ENCODE measurements around the gene KDM2A.

DNA sequence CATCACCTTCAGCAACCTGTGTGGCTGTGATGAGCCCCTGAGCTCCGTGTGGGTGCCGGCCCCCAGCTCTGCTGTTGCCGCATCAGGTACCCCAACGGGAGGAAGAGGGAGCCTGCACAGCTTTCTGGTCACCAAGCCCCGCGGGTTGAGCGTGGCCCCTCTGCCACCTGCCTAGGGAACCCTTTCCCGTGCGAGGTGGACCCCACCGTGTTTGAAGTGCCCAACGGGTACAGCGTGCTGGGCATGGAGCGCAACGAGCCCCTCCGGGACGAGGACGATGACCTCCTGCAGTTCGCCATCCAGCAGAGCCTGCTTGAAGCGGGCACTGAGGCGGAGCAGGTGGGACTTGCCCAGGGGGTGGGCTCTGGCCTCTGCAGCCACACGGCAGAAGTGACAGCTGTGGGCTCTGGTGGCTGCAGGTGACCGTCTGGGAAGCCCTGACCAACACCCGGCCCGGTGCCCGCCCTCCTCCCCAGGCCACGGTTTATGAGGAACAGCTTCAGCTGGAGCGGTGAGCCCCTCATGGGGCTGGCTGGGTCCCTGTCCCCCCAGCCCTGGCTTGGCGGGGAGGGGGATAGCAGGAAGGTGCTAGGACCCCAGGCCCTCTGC, 182.4 kb downstream of the KDM2A start:
- TF ChIP-seq CTCF (conservative IDR thresholded peaks at IDR 0.05; ENCODE audit: low read length) = no peak
- TF ChIP-seq EZH2phosphoT487 (IDR thresholded peaks at IDR 0.05; ENCODE audit: borderline replicate concordance) = no peak
